GM18870 (cell line): ENCODE measurements around the gene FOXA3.
"Not testable (repeated sequence)": the region's sequence is repeated elsewhere in the genome, so short reads cannot be mapped to it uniquely, and the experiment has no call there.

Experiments
- ATAC-seq: cut with Tn5 transposase; IDR thresholded peaks from one replicate; pipeline ENCODE4 v1.9.1; 2021; ENCODE audit warnings: moderate library complexity; ENCODE audit not compliant: unreplicated experiment

FOXA3 gene

GRCh38 chr19:45887200-45887710 lies 23.1 kb downstream of the FOXA3 start:
- no peak for ATAC-seq

- no peak for ATAC-seq
Measured at GRCh38 chr19:45889210-45889885, 25.2 kb downstream of the FOXA3 start.

- no peak for ATAC-seq
Measured at GRCh38 chr19:45890877-45891276, 26.8 kb downstream of the FOXA3 start.

- no peak for ATAC-seq
Measured at GRCh38 chr19:45895519-45895972, 31.4 kb downstream of the FOXA3 start.

DNA sequence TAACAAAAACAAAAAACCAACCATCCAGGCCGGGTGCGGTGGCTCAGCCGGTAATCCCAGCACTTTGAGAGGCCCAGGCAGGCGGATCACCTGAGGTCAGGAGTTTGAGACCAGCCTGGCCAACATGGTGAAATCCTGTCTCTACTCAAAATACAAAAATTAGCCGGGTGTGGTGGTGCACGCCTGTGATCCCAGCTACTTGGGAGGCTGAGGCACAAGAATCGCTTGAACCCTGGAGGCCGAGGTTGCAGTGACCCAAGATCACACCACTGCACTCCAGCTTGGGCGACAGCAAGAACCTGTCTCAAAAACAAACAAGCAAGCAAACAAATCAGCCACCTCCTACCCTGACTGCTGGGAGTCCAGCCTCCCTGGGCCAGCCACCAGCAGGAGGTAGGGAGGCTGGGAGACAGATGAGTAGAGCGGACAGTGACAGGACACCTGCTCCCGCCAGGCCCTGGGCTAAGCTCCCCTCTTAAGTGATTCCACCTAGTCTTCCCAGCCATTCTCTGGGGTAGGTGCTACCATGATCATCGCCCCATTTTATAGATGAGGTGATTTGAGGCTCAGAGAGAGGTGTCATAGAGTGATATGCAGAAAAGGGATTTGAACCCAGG lies 32.0 kb downstream of the FOXA3 start:
- ATAC-seq: not testable (repeated sequence)

DNA sequence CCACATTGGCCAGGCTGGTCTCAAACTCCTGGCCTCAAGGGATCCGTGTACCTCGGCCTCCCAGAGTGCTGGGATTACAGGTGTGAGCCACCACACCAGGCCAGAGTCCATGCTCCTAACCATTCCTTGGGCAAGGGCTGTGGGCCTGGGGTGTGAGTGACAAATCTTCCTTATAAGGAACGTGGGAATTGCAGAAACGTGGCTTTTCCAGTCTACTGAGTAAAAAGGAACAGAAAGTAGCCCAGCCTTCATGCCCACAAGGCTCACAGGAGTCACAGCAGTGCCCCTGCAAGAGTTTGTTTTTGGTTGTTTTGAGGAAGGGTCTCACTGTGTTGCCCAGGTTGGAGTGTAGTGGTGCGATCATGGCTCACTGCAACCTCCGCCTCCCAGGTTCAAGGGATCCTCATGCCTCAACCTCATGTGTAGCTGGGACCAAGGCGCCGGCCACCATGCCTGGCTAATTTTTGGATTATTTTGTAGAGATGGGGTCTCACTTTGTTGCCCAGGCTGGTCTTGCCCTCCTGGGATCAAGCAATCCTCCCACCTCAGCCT lies 33.2 kb downstream of the FOXA3 start:
- ATAC-seq: no peak

- no peak for ATAC-seq
Measured at GRCh38 chr19:45899253-45899652, 35.1 kb downstream of the FOXA3 start.

DNA sequence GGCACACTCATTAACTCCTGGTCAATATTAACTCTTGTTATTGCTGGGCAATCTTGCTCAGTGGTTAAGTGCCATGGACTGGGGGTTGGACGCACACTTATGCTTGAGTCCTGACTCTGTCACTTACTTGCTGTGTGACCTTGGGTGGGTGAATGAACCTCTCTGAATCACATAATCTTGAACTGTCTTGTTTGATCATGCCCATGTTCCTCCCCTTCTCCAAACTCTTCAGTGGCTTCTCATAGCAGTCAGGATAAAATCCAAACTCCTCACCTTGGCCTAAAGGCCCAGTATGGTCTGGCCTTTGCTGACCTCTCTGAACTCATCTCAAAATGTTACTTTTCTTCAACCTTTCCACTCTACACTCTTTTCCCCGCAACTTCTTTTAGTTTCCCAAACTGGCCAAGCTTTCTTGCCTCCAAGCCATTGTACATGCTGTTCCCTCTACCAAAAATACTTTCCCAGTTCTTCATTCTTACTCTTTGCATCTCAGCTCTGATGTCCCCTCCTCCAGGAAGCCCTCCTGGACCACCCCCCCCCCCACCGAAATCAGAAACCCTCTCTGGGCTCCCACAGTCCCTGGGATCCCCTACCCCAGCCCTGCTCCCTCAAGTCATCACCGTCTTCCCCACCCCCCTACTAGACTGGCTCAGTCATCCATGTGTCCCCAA lies 35.9 kb downstream of the FOXA3 start:
- ATAC-seq: no peak

DNA sequence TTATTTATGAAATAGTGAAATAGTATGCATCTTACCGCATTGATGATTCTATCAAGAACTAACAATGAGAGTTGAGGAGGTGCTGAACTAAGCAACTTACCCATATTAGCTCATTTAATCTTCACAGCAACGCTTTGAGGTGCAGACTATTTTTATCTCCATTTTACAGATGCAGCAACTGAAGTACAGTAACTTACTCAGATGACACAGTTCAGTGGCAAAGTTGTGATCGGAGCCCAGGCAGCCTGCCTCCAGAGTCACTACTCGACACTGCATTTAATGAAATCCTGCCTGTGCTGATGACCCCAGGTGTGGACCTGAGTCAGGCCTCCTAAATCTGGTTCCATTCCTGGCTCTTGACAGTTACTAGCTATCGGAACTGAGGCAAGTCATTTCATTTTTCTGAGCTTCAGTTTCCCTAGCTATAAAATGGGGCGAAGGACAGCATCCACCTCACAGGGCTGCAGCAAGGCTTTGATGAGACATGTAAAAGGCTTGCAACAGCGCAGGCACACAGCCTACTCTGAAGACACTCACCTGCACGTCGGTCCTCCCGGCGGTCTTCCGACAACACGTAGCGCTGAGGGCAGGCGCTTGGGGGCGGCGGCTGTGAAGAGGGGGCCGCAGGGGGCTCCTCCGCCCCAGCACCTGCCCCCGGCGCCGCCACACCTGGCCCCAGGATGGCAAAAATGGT lies 36.8 kb downstream of the FOXA3 start:
- ATAC-seq: no peak

DNA sequence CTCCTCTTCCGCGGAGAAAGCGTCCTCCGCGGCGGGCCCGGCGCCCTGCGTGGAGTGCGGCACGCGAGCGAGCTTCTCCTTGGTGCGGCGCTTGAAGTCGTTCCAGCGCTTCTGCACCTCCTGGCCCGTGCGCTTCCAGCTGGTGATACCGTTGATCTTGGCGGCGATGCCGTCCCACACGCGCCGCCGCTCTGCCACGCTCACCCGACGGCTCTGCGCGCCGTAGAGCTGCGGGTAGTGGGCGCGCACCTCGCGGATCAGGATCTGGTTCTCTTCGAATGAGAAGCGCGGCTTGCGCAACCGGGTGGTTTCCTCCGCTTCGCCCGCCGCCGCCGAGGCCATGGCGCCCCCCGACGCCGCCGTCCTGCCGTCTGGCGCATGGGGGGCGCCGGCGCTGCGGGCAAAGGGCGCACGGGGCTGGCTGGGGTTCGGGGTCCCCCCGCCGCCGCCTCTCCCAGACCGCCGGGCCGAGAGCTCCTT lies 37.3 kb downstream of the FOXA3 start:
- ATAC-seq: no peak

GRCh38 chr19:45901912-45902650 lies 38.0 kb downstream of the FOXA3 start, which contains the start of gene MYPOP:
Gene MYPOP, minus strand, starts transcription at chr19:45902613. Its CDS starts 840 bp downstream, at chr19:45901773.
- ATAC-seq: no peak

DNA sequence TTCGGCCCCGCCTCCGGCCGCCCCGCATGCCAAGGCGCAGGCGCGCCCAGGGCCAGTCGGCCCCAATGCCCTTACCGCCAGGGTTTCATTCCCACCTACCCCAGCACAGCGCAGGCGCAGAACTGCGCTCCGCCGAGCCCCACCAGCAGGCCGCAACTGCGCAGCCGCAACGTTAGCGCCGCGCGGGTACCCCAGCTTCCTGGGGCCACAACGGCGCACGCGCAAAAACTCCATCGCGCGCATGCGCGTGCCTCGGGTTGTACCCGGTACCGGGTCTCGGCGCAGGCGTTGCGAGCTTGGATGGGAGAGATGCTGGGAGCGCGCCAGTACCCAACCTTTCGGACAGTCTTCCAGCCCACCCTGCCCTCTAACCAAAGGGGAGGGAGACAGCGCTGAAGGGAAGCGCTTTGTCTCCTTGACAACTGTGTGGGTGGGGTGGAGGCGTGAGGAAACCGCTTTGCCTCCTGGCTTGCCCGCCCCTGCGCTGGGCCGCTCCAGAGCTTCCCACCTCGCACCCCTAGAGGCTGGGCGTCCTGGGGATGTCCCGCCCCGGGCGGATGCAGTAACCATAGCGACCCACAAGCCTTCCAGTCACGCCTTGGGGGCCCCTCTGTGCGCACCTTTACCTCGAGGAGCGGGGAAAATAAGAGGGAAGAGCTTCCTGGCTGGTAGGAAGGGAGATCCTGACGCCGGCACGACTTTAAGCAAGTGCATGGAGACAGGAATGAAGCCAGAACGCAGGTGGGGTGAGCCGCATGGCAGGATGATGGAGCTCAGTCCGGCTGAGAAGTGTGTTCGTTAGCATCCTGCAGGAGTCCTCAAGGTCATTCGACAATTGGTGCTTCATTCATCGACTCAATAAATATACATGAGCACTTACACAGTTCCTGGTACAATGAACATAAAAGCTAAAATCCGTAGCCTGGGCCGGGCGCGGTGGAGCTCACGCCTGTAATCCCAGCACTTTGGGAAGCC lies 38.8 kb downstream of the FOXA3 start:
- peak; percentile 85 for ATAC-seq

DNA sequence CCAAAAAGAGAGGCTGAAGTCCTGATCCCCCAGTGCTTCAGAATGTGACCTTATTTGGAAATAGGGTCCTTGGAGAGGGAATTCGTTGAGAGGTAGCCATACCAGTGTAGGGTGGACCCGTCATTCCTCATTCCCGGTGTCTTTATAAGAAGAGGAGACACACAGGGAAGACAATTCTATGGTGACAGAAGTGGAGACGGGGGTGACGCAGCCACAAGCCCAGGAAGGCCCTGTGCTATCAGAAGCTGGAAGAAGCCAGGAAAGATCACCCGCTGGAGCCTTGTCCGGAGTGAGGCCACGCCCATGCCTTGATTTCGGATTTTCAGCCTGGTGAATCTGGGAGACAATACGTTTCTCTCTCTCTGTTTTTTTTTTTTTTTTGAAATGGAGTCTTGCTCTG lies 40.9 kb downstream of the FOXA3 start:
- no peak for ATAC-seq

DNA sequence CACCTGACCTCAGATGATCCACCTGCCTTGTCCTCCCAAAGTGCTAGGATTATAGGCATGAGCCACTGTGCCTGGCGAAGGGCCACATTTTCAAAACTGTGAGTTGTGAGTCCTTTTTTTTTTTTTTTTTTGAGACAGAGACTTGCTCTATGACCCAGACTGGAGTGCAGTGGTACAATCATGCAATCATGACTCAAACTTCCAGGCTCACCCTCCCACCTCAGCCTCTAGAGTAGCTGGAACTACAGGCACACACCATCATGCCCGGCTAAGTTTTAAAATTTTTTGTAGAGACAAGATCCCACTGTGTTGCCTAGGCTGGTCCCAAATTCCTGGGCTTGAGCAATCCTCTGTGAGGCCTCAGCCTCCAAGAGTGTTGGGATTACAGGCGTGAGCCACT lies 42.1 kb downstream of the FOXA3 start:
- no peak for ATAC-seq

- no peak for ATAC-seq
Measured at GRCh38 chr19:45908956-45909355, 44.8 kb downstream of the FOXA3 start.

DNA sequence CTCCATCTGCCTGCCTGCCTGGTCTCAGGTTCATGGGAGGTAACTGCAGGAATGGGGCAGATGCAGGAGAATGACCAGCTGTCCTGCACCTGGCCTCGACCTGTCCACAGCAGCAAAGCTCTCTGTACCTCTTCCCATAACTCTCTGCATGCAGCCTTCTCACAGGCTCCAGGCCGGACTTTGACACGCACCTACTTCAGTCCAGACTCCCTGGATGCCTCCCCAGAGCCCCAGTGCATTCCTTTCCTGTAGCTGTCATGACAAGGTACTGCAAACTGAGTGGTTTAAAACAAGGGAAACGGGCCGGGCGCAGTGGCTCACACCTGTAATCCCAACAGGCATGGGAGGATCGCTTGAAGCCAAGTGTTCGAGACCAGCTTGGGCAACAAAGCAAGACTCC lies 47.2 kb downstream of the FOXA3 start:
- no peak for ATAC-seq

DNA sequence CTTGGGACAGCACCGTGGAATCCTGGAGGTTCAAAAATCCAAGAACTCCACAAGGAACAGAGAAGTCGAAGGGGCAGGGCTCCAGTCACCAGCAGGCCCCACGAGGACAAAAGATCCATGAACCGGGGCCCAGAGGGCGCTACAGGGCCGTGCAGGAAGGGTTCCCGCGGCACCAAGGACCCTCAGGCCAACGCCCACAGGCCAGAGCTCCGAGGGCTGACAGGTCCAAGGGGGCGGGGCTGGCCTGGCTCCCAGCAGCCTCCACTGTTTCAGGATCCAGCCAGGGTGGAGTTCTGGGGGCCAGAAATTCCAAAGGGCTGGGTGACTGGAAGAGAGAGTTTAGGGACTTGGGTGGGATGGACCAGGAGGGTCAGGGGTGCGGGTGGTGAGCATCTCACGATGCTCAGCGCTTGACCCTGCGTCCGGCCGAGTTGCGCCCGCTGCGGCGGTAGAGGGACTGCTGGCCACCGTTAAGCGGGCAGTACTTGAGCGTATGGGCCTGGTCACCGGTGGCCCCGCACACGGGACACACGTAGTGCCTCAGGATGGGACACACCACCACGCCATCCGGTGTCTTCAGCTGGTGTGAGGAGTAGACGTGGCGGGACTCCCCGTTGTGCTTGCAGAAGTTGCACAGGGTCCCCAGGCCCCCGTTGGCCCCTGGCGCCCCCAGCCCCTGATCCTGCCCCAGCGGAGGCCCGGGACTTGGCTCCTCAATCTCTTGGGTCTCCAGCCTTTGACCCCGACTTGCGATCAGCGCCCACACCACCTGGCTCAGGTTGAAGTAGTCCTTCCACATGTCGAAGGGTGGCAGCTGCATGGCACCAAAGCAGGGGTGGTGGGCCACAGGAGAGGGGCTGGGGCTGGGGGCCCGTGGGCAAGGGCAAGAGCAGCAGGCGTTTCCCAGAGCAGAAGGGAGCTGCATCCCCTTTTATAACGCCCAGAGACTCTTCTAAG lies 50.0 kb downstream of the FOXA3 start, which contains the start of gene NANOS2:
Gene NANOS2 (minus strand): TSS at position 905 of the 957 bp plus-strand sequence. CDS start 85 bp downstream, at position 820.
- ATAC-seq: no peak
